Neural cell (in vitro differentiated cells): ENCODE measurements around the gene JCHAIN. TPM values are rescaled to one million over a fixed set of nuclear protein-coding genes. Genes with fewer than 3 reads are reported as not detected.

ENCODE experiments used
- H2AFZ ChIP-seq: fragments of 200-600, 300-800 bp; sonication (generic), shearing (Covaris generic); 2 replicates; pipeline ENCODE4 v1.6.0; 2014; ENCODE audit warnings: low read depth, mild to moderate bottlenecking, antibody characterized with exemption, low read length, moderate library complexity
- H3F3A ChIP-seq: fragments of 200-600 bp; shearing (Covaris generic); 2 replicates; pipeline ENCODE4 v1.6.1; 2016; ENCODE audit warnings: mild to moderate bottlenecking, moderate library complexity, mixed read lengths, antibody characterized with exemption, low read length; ENCODE audit not compliant: insufficient read depth, poor library complexity, severe bottlenecking
- H3K27ac ChIP-seq: fragments of 200-600, 300-800 bp; sonication (generic), shearing (Covaris generic); 2 replicates; pipeline ENCODE4 v1.5.1; 2014; ENCODE audit warnings: mild to moderate bottlenecking, low read length, moderate library complexity
- H3K27me3 ChIP-seq: fragments of 300-800, 200-600 bp; sonication (generic), shearing (Covaris generic); 2 replicates; pipeline ENCODE4 v1.6.0; 2014; ENCODE audit warnings: mild to moderate bottlenecking, low read depth, low read length, moderate library complexity; ENCODE audit not compliant: insufficient read depth
- H3K36me3 ChIP-seq: fragments of 300-800, 200-600 bp; sonication (generic), shearing (Covaris generic); 2 replicates; pipeline ENCODE4 v1.5.1; 2014; ENCODE audit warnings: mild to moderate bottlenecking, antibody characterized with exemption, low read length, moderate library complexity; ENCODE audit not compliant: insufficient read depth
- H3K4me2 ChIP-seq: fragments of 300-800, 200-600 bp; sonication (generic), shearing (Covaris generic); 2 replicates; pipeline ENCODE4 v1.6.0; 2014; ENCODE audit warnings: mild to moderate bottlenecking, low read length
- H3K4me3 ChIP-seq: fragments of 300-800, 200-600 bp; sonication (generic), shearing (Covaris generic); 2 replicates; pipeline ENCODE4 v1.5.1; 2014; ENCODE audit warnings: mild to moderate bottlenecking, low read length, moderate library complexity
- H3K79me2 ChIP-seq: fragments of 200-600 bp; shearing (Covaris generic); replicated peaks from 2 replicates; pipeline ENCODE4 v1.6.0; 2014; ENCODE audit warnings: mild to moderate bottlenecking, low read length, moderate library complexity; ENCODE audit not compliant: insufficient read depth
- H3K9ac ChIP-seq: fragments of 300-800, 200-600 bp; sonication (generic), shearing (Covaris generic); 2 replicates; pipeline ENCODE4 v1.6.1; 2016; ENCODE audit warnings: mild to moderate bottlenecking, low read length, mixed read lengths
- H3K9me2 ChIP-seq: fragments of 200-600 bp; shearing (Covaris generic); 2 replicates; pipeline ENCODE4 v1.6.1; 2016; ENCODE audit warnings: mild to moderate bottlenecking, low read length, mixed read lengths; ENCODE audit not compliant: insufficient read depth
- H3K9me3 ChIP-seq: fragments of 200-600, 300-800 bp; sonication (generic), shearing (Covaris generic); 2 replicates; pipeline ENCODE4 v1.6.1; 2016; ENCODE audit warnings: mild to moderate bottlenecking, mixed run types, low read length, moderate library complexity, mixed read lengths
- H4K20me1 ChIP-seq: fragments of 200-600 bp; shearing (Covaris generic); 2 replicates; pipeline ENCODE4 v1.6.1; 2016; ENCODE audit warnings: mild to moderate bottlenecking, mixed run types; ENCODE audit not compliant: insufficient read depth
- EP300 ChIP-seq: fragments of 450-650 bp; conservative IDR thresholded peaks from 2 replicates; pipeline ENCODE4 v1.6.1; 2014; ENCODE audit warnings: antibody characterized with exemption, mild to moderate bottlenecking, moderate library complexity; ENCODE audit not compliant: poor library complexity, severe bottlenecking
- EZH2 ChIP-seq: fragments of 200-600, 300-800 bp; shearing (Covaris generic), sonication (generic); IDR thresholded peaks from 2 replicates; pipeline ENCODE4 v1.6.1; 2014; ENCODE audit warnings: antibody characterized with exemption, low read length, borderline replicate concordance, mild to moderate bottlenecking; ENCODE audit not compliant: insufficient read depth, poor library complexity, severe bottlenecking
- MXI1 ChIP-seq: fragments of 450-650 bp; conservative IDR thresholded peaks from 2 replicates; pipeline ENCODE4 v1.6.1; 2014; ENCODE audit warnings: antibody characterized with exemption, mild to moderate bottlenecking; ENCODE audit not compliant: poor library complexity, severe bottlenecking
- POLR2AphosphoS5 ChIP-seq: IDR thresholded peaks from 2 replicates; pipeline ENCODE4 v1.6.1; 2012
- RAD21 ChIP-seq: fragments of 450-650 bp; conservative IDR thresholded peaks from 2 replicates; pipeline ENCODE4 v1.6.1; 2014; ENCODE audit warnings: antibody characterized with exemption, mild to moderate bottlenecking, moderate library complexity
- SMC3 ChIP-seq: fragments of 450-650 bp; conservative IDR thresholded peaks from 2 replicates; pipeline ENCODE4 v1.6.1; 2014; ENCODE audit warnings: antibody characterized with exemption, mild to moderate bottlenecking, moderate library complexity; ENCODE audit not compliant: poor library complexity
- TAF1 ChIP-seq: IDR thresholded peaks from 2 replicates; pipeline ENCODE4 v1.6.1; 2012; ENCODE audit warnings: low read depth
- polyA plus RNA-seq: library from polyadenylated mRNA; depleted of rRNA; stranded (reverse); fragments of >200 nt; gene quantifications from 2 replicates; pipeline ENCODE4 v1.2.3, GENCODE V29; 2014
- TF ChIP-seq, protein P1 (sequence below): IDR thresholded peaks from 2 replicates; pipeline ENCODE4 v1.6.1; 2012; ENCODE audit warnings: borderline replicate concordance
- TF ChIP-seq, protein P2 (sequence below): fragments of 450-650 bp; IDR thresholded peaks from 2 replicates; pipeline ENCODE4 v1.5.1; 2014; ENCODE audit warnings: antibody characterized with exemption, mild to moderate bottlenecking, moderate library complexity; ENCODE audit not compliant: poor library complexity, severe bottlenecking

Gene JCHAIN
- polyA plus RNA-seq, 1 donor from 2014 or later = not detected

DNA sequence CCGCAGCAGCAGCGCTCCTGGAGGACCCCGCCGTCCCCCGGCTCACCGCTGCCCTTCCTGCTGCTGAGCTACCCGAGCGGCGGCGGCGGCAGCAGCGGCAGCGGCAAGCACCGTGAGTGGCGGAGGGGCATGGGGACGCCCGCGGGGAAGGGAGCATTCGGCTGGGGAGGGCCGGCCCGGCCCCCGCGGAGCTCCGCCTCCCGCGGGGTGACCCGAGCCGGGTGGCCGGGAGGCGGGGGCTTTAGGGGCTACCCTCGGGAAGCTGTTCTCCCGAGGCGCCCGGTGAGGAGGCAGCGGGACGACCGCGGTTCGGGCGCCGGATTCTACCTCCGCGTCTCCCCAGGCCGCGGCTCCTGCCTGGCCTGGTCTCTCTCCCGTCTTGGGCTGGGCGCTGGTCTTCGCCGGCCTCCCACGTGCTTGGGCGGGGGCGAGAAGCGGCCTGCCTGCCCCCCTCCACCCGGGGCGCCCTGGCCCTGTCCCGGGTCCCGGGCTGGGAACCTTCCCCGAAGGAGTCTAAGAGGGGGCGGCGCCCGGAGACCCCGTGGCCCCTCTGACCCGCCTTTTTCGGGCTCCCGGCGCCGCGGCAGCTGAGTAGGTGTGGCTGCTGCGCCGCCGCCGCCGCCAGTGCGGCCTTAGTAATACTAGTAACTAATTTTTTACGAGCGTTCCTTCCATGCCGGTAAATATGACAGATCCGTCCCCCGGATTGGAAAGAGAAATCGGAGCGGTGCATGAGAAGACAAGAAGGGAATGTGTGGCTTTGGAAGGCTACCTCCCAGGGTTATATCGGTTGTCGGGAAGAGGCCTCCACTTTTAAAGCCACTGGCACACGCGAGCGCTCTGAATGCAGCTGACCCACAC is 39.1 kb upstream of the JCHAIN start:
- Histone ChIP-seq H3K4me3 (peak overlapping the region; percentile 96), H3K9ac (peak overlapping the region; percentile 95), H3K9me2 (no peaks in the 10 kb centered on the region), H3F3A (no peaks in the 10 kb centered on the region), H4K20me1 (no peaks in the 10 kb centered on the region), H3K9me3 (no peaks in the 10 kb centered on the region), H3K79me2 (peaks cover 29% of the 10 kb centered on the region), H3K4me2 (peak overlapping the region; percentile 90), H2AFZ (peak overlapping the region; percentile 83), H3K27me3 (no peaks in the 10 kb centered on the region), H3K27ac (peak overlapping the region; percentile 97), H3K36me3 (no peaks in the 10 kb centered on the region)
- peak; percentile 39 for TF ChIP-seq SMC3
- no peak for TF ChIP-seq TAF1
- TF ChIP-seq EP300 = no peak
- TF ChIP-seq, protein P1, sequence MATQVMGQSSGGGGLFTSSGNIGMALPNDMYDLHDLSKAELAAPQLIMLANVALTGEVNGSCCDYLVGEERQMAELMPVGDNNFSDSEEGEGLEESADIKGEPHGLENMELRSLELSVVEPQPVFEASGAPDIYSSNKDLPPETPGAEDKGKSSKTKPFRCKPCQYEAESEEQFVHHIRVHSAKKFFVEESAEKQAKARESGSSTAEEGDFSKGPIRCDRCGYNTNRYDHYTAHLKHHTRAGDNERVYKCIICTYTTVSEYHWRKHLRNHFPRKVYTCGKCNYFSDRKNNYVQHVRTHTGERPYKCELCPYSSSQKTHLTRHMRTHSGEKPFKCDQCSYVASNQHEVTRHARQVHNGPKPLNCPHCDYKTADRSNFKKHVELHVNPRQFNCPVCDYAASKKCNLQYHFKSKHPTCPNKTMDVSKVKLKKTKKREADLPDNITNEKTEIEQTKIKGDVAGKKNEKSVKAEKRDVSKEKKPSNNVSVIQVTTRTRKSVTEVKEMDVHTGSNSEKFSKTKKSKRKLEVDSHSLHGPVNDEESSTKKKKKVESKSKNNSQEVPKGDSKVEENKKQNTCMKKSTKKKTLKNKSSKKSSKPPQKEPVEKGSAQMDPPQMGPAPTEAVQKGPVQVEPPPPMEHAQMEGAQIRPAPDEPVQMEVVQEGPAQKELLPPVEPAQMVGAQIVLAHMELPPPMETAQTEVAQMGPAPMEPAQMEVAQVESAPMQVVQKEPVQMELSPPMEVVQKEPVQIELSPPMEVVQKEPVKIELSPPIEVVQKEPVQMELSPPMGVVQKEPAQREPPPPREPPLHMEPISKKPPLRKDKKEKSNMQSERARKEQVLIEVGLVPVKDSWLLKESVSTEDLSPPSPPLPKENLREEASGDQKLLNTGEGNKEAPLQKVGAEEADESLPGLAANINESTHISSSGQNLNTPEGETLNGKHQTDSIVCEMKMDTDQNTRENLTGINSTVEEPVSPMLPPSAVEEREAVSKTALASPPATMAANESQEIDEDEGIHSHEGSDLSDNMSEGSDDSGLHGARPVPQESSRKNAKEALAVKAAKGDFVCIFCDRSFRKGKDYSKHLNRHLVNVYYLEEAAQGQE = peak; percentile 10
- TF ChIP-seq MXI1 = peak; percentile 78
- peak; percentile 26 for TF ChIP-seq RAD21

DNA sequence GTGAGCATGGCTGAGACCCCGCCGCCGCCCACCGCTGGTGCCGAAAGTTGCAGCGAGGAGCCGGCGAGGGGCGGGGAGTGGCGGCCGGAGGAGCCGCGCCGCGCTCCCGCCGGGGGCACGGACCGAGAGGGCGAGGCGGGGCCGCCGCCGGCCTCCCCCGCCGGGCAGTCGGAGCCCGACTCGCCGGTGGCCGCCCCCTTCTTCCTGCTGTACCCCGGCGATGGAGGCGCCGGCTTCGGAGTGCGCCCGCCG is 38.5 kb upstream of the JCHAIN start:
- Histone ChIP-seq H3K4me2 (no peak overlapping the region), H3K9me3 (no peaks in the 10 kb centered on the region), H3K27ac (peak overlapping the region; percentile 97), H3K4me3 (peak overlapping the region; percentile 96), H3K27me3 (no peaks in the 10 kb centered on the region), H3K79me2 (peaks cover 29% of the 10 kb centered on the region), H3F3A (no peaks in the 10 kb centered on the region), H2AFZ (no peak overlapping the region), H4K20me1 (no peaks in the 10 kb centered on the region), H3K36me3 (no peaks in the 10 kb centered on the region), H3K9ac (peak overlapping the region; percentile 95), H3K9me2 (no peaks in the 10 kb centered on the region)
- TF ChIP-seq EZH2 = no peak
- TF ChIP-seq POLR2AphosphoS5 = no peak
- no peak for TF ChIP-seq EP300
- no peak for TF ChIP-seq MXI1
- TF ChIP-seq SMC3 = no peak
- TF ChIP-seq, protein P2, sequence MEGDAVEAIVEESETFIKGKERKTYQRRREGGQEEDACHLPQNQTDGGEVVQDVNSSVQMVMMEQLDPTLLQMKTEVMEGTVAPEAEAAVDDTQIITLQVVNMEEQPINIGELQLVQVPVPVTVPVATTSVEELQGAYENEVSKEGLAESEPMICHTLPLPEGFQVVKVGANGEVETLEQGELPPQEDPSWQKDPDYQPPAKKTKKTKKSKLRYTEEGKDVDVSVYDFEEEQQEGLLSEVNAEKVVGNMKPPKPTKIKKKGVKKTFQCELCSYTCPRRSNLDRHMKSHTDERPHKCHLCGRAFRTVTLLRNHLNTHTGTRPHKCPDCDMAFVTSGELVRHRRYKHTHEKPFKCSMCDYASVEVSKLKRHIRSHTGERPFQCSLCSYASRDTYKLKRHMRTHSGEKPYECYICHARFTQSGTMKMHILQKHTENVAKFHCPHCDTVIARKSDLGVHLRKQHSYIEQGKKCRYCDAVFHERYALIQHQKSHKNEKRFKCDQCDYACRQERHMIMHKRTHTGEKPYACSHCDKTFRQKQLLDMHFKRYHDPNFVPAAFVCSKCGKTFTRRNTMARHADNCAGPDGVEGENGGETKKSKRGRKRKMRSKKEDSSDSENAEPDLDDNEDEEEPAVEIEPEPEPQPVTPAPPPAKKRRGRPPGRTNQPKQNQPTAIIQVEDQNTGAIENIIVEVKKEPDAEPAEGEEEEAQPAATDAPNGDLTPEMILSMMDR = no peak
- TF ChIP-seq, protein P1 = no peak
- no peak for TF ChIP-seq RAD21
